IMR-90 (cell line): ENCODE measurements around the gene NFKBIE. TPM values are rescaled to one million over a fixed set of nuclear protein-coding genes. Genes with fewer than 3 reads are reported as not detected.

ENCODE experiments used
- ATAC-seq: fragments of 200-7000 bp; cut with Tn5 transposase; 2 replicates; pipeline ENCODE4 v1.9.1; 2020; ENCODE audit warnings: low read depth, mild to moderate bottlenecking, moderate library complexity
- BruUV-seq: library from RNA; stranded (reverse); fragments of 400-500 nt; replicated peaks from 2 replicates; lab custom pipeline; 2021; lab: Mats Ljungman, UMichigan
- CTCF ChIA-PET: fragments of 300-600 bp; formaldehyde crosslinking; extraction: SDS; loops from one replicate; lab custom pipeline; 2021; ENCODE audit warnings: antibody characterized with exemption; lab: Yijun Ruan, JAX
- POLR2A ChIA-PET: fragments of 300-600 bp; sonication (Branson Sonifier 250); formaldehyde crosslinking; loops from one replicate; lab custom pipeline; 2022; ENCODE audit warnings: antibody characterized with exemption; ENCODE audit not compliant: unreplicated experiment; lab: Charles Lee
- DNase-seq: peaks from one replicate; pipeline ENCODE4 v3.0.0; 2013
- H2AFZ ChIP-seq: replicated peaks from 2 replicates; pipeline ENCODE3; 2013; ENCODE audit warnings: low read length, mild to moderate bottlenecking; ENCODE audit not compliant: poor library complexity
- H2AK5ac ChIP-seq: 2 replicates; pipeline ENCODE4 v1.6.1; 2013; ENCODE audit warnings: low read depth, low read length, inconsistent platforms
- H2AK9ac ChIP-seq: replicated peaks from 2 replicates; pipeline ENCODE3; 2013; ENCODE audit warnings: mild to moderate bottlenecking, low read depth, low read length, moderate library complexity; ENCODE audit not compliant: poor library complexity
- H2BK120ac ChIP-seq: 2 replicates; pipeline ENCODE4 v1.6.1; 2013; ENCODE audit warnings: low read depth, low read length, inconsistent platforms
- H2BK15ac ChIP-seq: 3 replicates; pipeline ENCODE4 v1.6.1; 2013; ENCODE audit warnings: low read depth, low read length, inconsistent platforms
- H2BK20ac ChIP-seq: 2 replicates; pipeline ENCODE4 v1.6.1; 2013; ENCODE audit warnings: low read depth, mild to moderate bottlenecking, inconsistent platforms, low read length, moderate library complexity
- H2BK5ac ChIP-seq: 2 replicates; pipeline ENCODE4 v1.6.1; 2013; ENCODE audit warnings: mild to moderate bottlenecking, low read depth, low read length, inconsistent platforms; ENCODE audit not compliant: poor library complexity, severe bottlenecking
- H3K14ac ChIP-seq: replicated peaks from 2 replicates; pipeline ENCODE4 v1.6.1; 2013; ENCODE audit warnings: low read depth, low read length, inconsistent platforms
- H3K18ac ChIP-seq: 2 replicates; pipeline ENCODE4 v1.6.1; 2013; ENCODE audit warnings: low read depth, low read length, control low read depth
- H3K23ac ChIP-seq: 2 replicates; pipeline ENCODE4 v1.6.1; 2013; ENCODE audit warnings: low read depth, low read length, inconsistent platforms
- H3K27ac ChIP-seq: 2 replicates; pipeline ENCODE4 v1.5.1; 2013; ENCODE audit warnings: mild to moderate bottlenecking, control low read depth, low read length; ENCODE audit not compliant: insufficient read depth
- H3K27me3 ChIP-seq: 2 replicates; pipeline ENCODE4 v1.6.1; 2013; ENCODE audit warnings: low read length; ENCODE audit not compliant: control insufficient read depth, insufficient read depth
- H3K36me3 ChIP-seq: 2 replicates; pipeline ENCODE4 v1.6.1; 2013; ENCODE audit warnings: low read length, mixed read lengths; ENCODE audit not compliant: control insufficient read depth, insufficient read depth
- H3K4ac ChIP-seq: 2 replicates; pipeline ENCODE4 v1.6.1; 2013; ENCODE audit warnings: low read depth, low read length, inconsistent platforms
- H3K4me1 ChIP-seq: 2 replicates; pipeline ENCODE4 v1.6.1; 2013; ENCODE audit warnings: low read length, mixed read lengths; ENCODE audit not compliant: control insufficient read depth, insufficient read depth
- H3K4me2 ChIP-seq: 2 replicates; pipeline ENCODE4 v1.6.1; 2013; ENCODE audit warnings: low read depth, mild to moderate bottlenecking, control low read depth, low read length, moderate library complexity
- H3K4me3 ChIP-seq: 2 replicates; pipeline ENCODE4 v1.5.1; 2013; ENCODE audit warnings: low read depth, mild to moderate bottlenecking, control low read depth, low read length, moderate library complexity; ENCODE audit not compliant: insufficient read depth
- H3K56ac ChIP-seq: 2 replicates; pipeline ENCODE4 v1.6.1; 2013; ENCODE audit warnings: low read length, inconsistent platforms; ENCODE audit not compliant: insufficient read depth; ENCODE audit errors: extremely low read depth
- H3K79me1 ChIP-seq, 2 experiments: 2 replicates each; pipeline ENCODE4 v1.6.1; 2013; ENCODE audit warnings: low read length in 2 of 2, inconsistent platforms in 1 of 2, low read depth in 1 of 2
- H3K9ac ChIP-seq: 2 replicates; pipeline ENCODE4 v1.6.1; 2013; ENCODE audit warnings: low read depth, low read length, control low read depth
- H3K9me1 ChIP-seq: 2 replicates; pipeline ENCODE4 v1.6.1; 2013; ENCODE audit warnings: low read length, inconsistent platforms; ENCODE audit not compliant: insufficient read depth
- H3K9me3 ChIP-seq: 2 replicates; pipeline ENCODE4 v1.6.1; 2013; ENCODE audit warnings: low read length; ENCODE audit not compliant: control insufficient read depth, insufficient read depth
- H4K20me1 ChIP-seq: 2 replicates; pipeline ENCODE4 v1.6.1; 2013; ENCODE audit warnings: low read length, inconsistent platforms; ENCODE audit not compliant: insufficient read depth
- H4K5ac ChIP-seq: 2 replicates; pipeline ENCODE4 v1.6.1; 2013; ENCODE audit warnings: mild to moderate bottlenecking, low read depth, low read length, control low read depth
- H4K8ac ChIP-seq, 2 experiments: 2 replicates each; pipeline ENCODE4 v1.6.1; 2013; ENCODE audit warnings: low read depth in 2 of 2, low read length in 2 of 2, control low read depth in 1 of 2, inconsistent platforms in 1 of 2
- H4K91ac ChIP-seq: 2 replicates; pipeline ENCODE4 v1.6.1; 2013; ENCODE audit warnings: low read depth, low read length, inconsistent platforms; ENCODE audit not compliant: insufficient read depth
- MAFK ChIP-seq: IDR thresholded peaks from 2 replicates; pipeline ENCODE4 v1.6.1; 2012; ENCODE audit warnings: low read depth, low read length, improper control_type of control experiment
- MXI1 ChIP-seq: IDR thresholded peaks from 2 replicates; pipeline ENCODE4 v1.6.1; 2012; ENCODE audit warnings: low read depth, mild to moderate bottlenecking, low read length, moderate library complexity, borderline replicate concordance
- POLR2A ChIP-seq: IDR thresholded peaks from 2 replicates; pipeline ENCODE4 v1.6.1; 2012; ENCODE audit warnings: mild to moderate bottlenecking, low read depth, low read length
- RAD21 ChIP-seq: IDR thresholded peaks from 2 replicates; pipeline ENCODE4 v1.6.1; 2012; ENCODE audit warnings: low read length, improper control_type of control experiment
- RCOR1 ChIP-seq: IDR thresholded peaks from 2 replicates; pipeline ENCODE4 v1.6.1; 2012; ENCODE audit warnings: mild to moderate bottlenecking, low read length, improper control_type of control experiment; ENCODE audit not compliant: insufficient replicate concordance
- RFX5 ChIP-seq: IDR thresholded peaks from 2 replicates; pipeline ENCODE4 v1.8.0; 2012; ENCODE audit warnings: low read depth, mild to moderate bottlenecking, low read length, moderate library complexity
- SMC3 ChIP-seq: fragments of 150-350 bp; IDR thresholded peaks from 2 replicates; pipeline ENCODE4 v1.6.1; 2016; ENCODE audit warnings: low read depth, mild to moderate bottlenecking, antibody characterized with exemption, low read length, moderate library complexity
- WGBS, 2 experiments: methylation state at CpG; one replicate each; pipeline versions ENCODE4 v1.1.5 to v1.1.7; 2013; ENCODE audit warnings: missing lambda C conversion rate in 2 of 2; ENCODE audit not compliant: insufficient read length in 1 of 2; ENCODE audit errors: extremely low coverage in 2 of 2; 5-methylcytosine and 5-hydroxymethylcytosine counted together
- dilution Hi-C: fragments of 300-500 bp; cut with HindIII; formaldehyde crosslinking; loops from one replicate; pipeline ENCODE4 v1.14.3; 2018; ENCODE audit warnings: low sequenced_read_pairs; ENCODE audit not compliant: unreplicated experiment
- in situ Hi-C: fragments of 300-500 bp; cut with MboI; formaldehyde crosslinking; loops from 3 replicates; pipeline ENCODE4 v1.14.3; 2019; ENCODE audit warnings: low sequenced_read_pairs, inconsistent platforms, mixed read lengths
- intact Hi-C: fragments of 100-400 bp; cut with micrococcal nuclease; formaldehyde crosslinking; loops from 2 replicates; pipeline ENCODE4 v1.10.0; 2022
- polyA plus RNA-seq, 3 experiments: library from polyadenylated mRNA; depleted of rRNA; stranded (reverse); fragments of >200 nt; gene quantifications; 2 replicates each; pipeline ENCODE4 v1.2.3, GENCODE V29; 2012; ENCODE audit warnings: low replicate concordance in 1 of 3
- total RNA-seq: library from RNA; depleted of rRNA; stranded (reverse); fragments of >200 nt; gene quantifications from 2 replicates; pipeline ENCODE4 v1.2.3, GENCODE V29; 2012
- TF ChIP-seq, protein P1 (sequence below): fragments of 150-350 bp; IDR thresholded peaks from 2 replicates; pipeline ENCODE4 v1.6.1; 2016; ENCODE audit warnings: low read depth, mild to moderate bottlenecking, low read length, moderate library complexity, borderline replicate concordance
- TF ChIP-seq, protein P2 (sequence below): conservative IDR thresholded peaks from 2 replicates; pipeline ENCODE4 v1.5.1; 2012; ENCODE audit warnings: mild to moderate bottlenecking, low read depth, low read length, improper control_type of control experiment
- TF ChIP-seq, protein P3 (sequence below): fragments of 150-350 bp; IDR thresholded peaks from 2 replicates; pipeline ENCODE4 v1.6.1; 2017; ENCODE audit warnings: mild to moderate bottlenecking, antibody characterized with exemption, low read length, low read depth

The NFKBIE gene
- total and polyA plus RNA-seq, 2 of the 4 experiments (the other 2 are of a cell fraction): 7.9 to 13.0 TPM

- Histone ChIP-seq H2AFZ (no peak overlapping the region), H3K9ac (no peak overlapping the region), H3K9me1 (no peaks in the 10 kb centered on the region), H4K8ac (no peak overlapping the region), H2BK120ac (no peak overlapping the region), H2AK9ac (no peak overlapping the region), H2BK20ac (no peak overlapping the region), H3K4me1 (no peaks in the 10 kb centered on the region), H3K4ac (no peak overlapping the region), H2AK5ac (no peak overlapping the region), H4K91ac (no peak overlapping the region), H4K5ac (no peak overlapping the region), H3K4me2 (no peak overlapping the region), H3K27me3 (peaks cover 45% of the 10 kb centered on the region), H3K18ac (no peak overlapping the region), H3K4me3 (no peak overlapping the region), H3K14ac (no peak overlapping the region), H3K9me3 (no peaks in the 10 kb centered on the region), H3K27ac (no peak overlapping the region), H4K20me1 (no peaks in the 10 kb centered on the region; the same call in 1 of the 2 replicates), H3K23ac (no peak overlapping the region), H3K36me3 (no peaks in the 10 kb centered on the region), H3K79me1 (no peaks in the 10 kb centered on the region), H3K56ac (no peak overlapping the region), H2BK15ac (no peak overlapping the region), H2BK5ac (no peak overlapping the region)
- dilution Hi-C loops: no loop called here
- TF ChIP-seq, protein P1, sequence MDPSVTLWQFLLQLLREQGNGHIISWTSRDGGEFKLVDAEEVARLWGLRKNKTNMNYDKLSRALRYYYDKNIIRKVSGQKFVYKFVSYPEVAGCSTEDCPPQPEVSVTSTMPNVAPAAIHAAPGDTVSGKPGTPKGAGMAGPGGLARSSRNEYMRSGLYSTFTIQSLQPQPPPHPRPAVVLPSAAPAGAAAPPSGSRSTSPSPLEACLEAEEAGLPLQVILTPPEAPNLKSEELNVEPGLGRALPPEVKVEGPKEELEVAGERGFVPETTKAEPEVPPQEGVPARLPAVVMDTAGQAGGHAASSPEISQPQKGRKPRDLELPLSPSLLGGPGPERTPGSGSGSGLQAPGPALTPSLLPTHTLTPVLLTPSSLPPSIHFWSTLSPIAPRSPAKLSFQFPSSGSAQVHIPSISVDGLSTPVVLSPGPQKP: no peak
- TF ChIP-seq RFX5 (no peak), POLR2A (no peak), RCOR1 (no peak), RAD21 (no peak), SMC3 (no peak), MXI1 (no peak), MAFK (no peak)
- TF ChIP-seq, protein P2, sequence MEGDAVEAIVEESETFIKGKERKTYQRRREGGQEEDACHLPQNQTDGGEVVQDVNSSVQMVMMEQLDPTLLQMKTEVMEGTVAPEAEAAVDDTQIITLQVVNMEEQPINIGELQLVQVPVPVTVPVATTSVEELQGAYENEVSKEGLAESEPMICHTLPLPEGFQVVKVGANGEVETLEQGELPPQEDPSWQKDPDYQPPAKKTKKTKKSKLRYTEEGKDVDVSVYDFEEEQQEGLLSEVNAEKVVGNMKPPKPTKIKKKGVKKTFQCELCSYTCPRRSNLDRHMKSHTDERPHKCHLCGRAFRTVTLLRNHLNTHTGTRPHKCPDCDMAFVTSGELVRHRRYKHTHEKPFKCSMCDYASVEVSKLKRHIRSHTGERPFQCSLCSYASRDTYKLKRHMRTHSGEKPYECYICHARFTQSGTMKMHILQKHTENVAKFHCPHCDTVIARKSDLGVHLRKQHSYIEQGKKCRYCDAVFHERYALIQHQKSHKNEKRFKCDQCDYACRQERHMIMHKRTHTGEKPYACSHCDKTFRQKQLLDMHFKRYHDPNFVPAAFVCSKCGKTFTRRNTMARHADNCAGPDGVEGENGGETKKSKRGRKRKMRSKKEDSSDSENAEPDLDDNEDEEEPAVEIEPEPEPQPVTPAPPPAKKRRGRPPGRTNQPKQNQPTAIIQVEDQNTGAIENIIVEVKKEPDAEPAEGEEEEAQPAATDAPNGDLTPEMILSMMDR: no peak
- TF ChIP-seq, protein P3, sequence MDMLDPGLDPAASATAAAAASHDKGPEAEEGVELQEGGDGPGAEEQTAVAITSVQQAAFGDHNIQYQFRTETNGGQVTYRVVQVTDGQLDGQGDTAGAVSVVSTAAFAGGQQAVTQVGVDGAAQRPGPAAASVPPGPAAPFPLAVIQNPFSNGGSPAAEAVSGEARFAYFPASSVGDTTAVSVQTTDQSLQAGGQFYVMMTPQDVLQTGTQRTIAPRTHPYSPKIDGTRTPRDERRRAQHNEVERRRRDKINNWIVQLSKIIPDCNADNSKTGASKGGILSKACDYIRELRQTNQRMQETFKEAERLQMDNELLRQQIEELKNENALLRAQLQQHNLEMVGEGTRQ: no peak
- in situ Hi-C loops: no loop called here
- ATAC-seq: no peak
- ChIA-PET POLR2A (no interaction called here), CTCF (no interaction called here)
- no TSS peak for BruUV-seq
- no CpG with 5 or more reads among the region's 2 CpGs for WGBS, 2 experiments
- intact Hi-C loops: no loop called here
- DNase-seq: no peak
These were observed 21.4 kb upstream of the NFKBIE start for GRCh38 chr6:44286747-44287146.
